Testis (tissue), 3 donors: ENCODE results near the gene USP47. TPM values are rescaled to one million over a fixed set of nuclear protein-coding genes. Genes with fewer than 3 reads are reported as not detected.

Source experiments
- DNase-seq: peaks from one replicate; pipeline ENCODE4 v3.0.0-alpha.2; 2019
- H3K27ac ChIP-seq, 2 donors: fragments of 200-600 bp; sonication (generic); one replicate each; pipeline ENCODE4 v1.5.1; 2019
- H3K27me3 ChIP-seq: fragments of 200-600 bp; sonication (generic); one replicate; pipeline ENCODE4 v1.5.1; 2019
- H3K36me3 ChIP-seq: fragments of 200-600 bp; sonication (generic); one replicate; pipeline ENCODE4 v1.5.1; 2017; ENCODE audit warnings: low read depth; ENCODE audit errors: missing control alignments
- H3K4me1 ChIP-seq: fragments of 200-600 bp; sonication (generic); one replicate; pipeline ENCODE4 v1.5.1; 2019
- H3K4me3 ChIP-seq, 2 donors: fragments of 200-600 bp; sonication (generic); one replicate each; pipeline ENCODE4 v1.5.1; 2017 to 2019
- H3K9me3 ChIP-seq: fragments of 200-600 bp; sonication (generic); one replicate; pipeline ENCODE4 v1.5.1; 2017
- CTCF ChIP-seq, 3 experiments: fragments of 450-650 bp in 2 of 3; fragments of 200-600 bp in 1 of 3; sonication (generic) in 1 of 3; IDR thresholded peaks; one replicate each; pipeline ENCODE4 v1.5.1; 2016 to 2019; ENCODE audit warnings: antibody characterized with exemption in 3 of 3, mild to moderate bottlenecking in 2 of 3, moderate library complexity in 1 of 3
- POLR2A ChIP-seq: fragments of 450-650 bp; IDR thresholded peaks from one replicate; pipeline ENCODE4 v1.6.1; 2017; ENCODE audit warnings: antibody characterized with exemption, mild to moderate bottlenecking, moderate library complexity
- WGBS, 2 donors: methylation state at CpG; one replicate each; pipeline ENCODE4 v1.1.5; 2018; 5-methylcytosine and 5-hydroxymethylcytosine counted together
- intact Hi-C: fragments of 100-400 bp; cut with DNase I; formaldehyde crosslinking; loops from one replicate; pipeline ENCODE4 v1.15.1; 2023; ENCODE audit warnings: low total_unique reads
- polyA plus RNA-seq: library from polyadenylated mRNA; stranded (reverse); fragments of 350-450 nt; fragmentation: Illumina TruSeq; extraction: RNeasy Lipid Tissue Mini Kit (QIAGEN cat#74804); gene quantifications from one replicate; pipeline ENCODE4 v1.2.3, GENCODE V29; 2014; ENCODE audit warnings: low read depth, low replicate concordance; ENCODE audit not compliant: insufficient read depth
- total RNA-seq, 2 donors: library from RNA; depleted of rRNA; stranded (reverse); fragments of >200 nt; gene quantifications; one replicate each; pipeline ENCODE4 v1.2.3, GENCODE V29; 2016

Gene USP47
- total and polyA plus RNA-seq, 3 donors from 2014 or later, result 35.1 to 111 (median 102) TPM

GRCh38 chr11:11996321-11997048 is 154.7 kb downstream of the USP47 start:
- no peak overlapping the region for H3K27ac ChIP-seq
- H3K4me1 ChIP-seq, result peaks cover 7% of the 10 kb centered on the region
- H3K4me3 ChIP-seq, result no peak overlapping the region
- TF ChIP-seq CTCF (IDR thresholded peaks at IDR 0.05) (no peak), POLR2A (no peak)
- 93 to 96% methylated on average over 11 of the region's 11 CpGs for WGBS, 2 donors
- no peaks in the 10 kb centered on the region for H3K9me3 ChIP-seq
- DNase-seq, result no peak
- no peaks in the 10 kb centered on the region for H3K27me3 ChIP-seq
- intact Hi-C loops, result no loop called here
- no peaks in the 10 kb centered on the region for H3K36me3 ChIP-seq

- intact Hi-C loops, result no loop called here
- H3K36me3 ChIP-seq, result no peaks in the 10 kb centered on the region
Measured at GRCh38 chr11:11997049-11997322, 155.2 kb downstream of the USP47 start.

GRCh38 chr11:11998091-11998781 is 156.5 kb downstream of the USP47 start:
- H3K4me3 ChIP-seq, result no peak overlapping the region
- H3K27ac ChIP-seq, result no peak overlapping the region
- no peaks in the 10 kb centered on the region for H3K9me3 ChIP-seq
- H3K36me3 ChIP-seq, result no peaks in the 10 kb centered on the region
- no peak for TF ChIP-seq POLR2A
- TF ChIP-seq CTCF (IDR thresholded peaks at IDR 0.05), result no peak
- WGBS, 2 donors, result 74 to 90% methylated on average over 8 of the region's 8 CpGs
- H3K27me3 ChIP-seq, result no peaks in the 10 kb centered on the region
- no peak for DNase-seq
- peaks cover 7% of the 10 kb centered on the region for H3K4me1 ChIP-seq
- intact Hi-C loops, result no loop called here

More at GRCh38 chr11:11997049-11997322, 155.2 kb downstream of the USP47 start:
- TF ChIP-seq CTCF (IDR thresholded peaks at IDR 0.05), result no peak
- TF ChIP-seq POLR2A, result no peak
- peaks cover 7% of the 10 kb centered on the region for H3K4me1 ChIP-seq
- no peak for DNase-seq
- no peak overlapping the region for H3K4me3 ChIP-seq
- 69 to 93% methylated on average over 3 of the region's 3 CpGs for WGBS, 2 donors
- H3K9me3 ChIP-seq, result no peaks in the 10 kb centered on the region
- no peaks in the 10 kb centered on the region for H3K27me3 ChIP-seq
- no peak overlapping the region for H3K27ac ChIP-seq

GRCh38 chr11:12001186-12001585 is 159.4 kb downstream of the USP47 start:
- no peak for DNase-seq
- Histone ChIP-seq H3K36me3 (no peaks in the 10 kb centered on the region), H3K4me3 (no peak overlapping the region), H3K27me3 (no peaks in the 10 kb centered on the region), H3K9me3 (no peaks in the 10 kb centered on the region), H3K4me1 (peaks cover 4% of the 10 kb centered on the region), H3K27ac (no peak overlapping the region)
- intact Hi-C loops, result no loop called here
- 68 to 85% methylated on average over 7 of the region's 7 CpGs for WGBS, 2 donors
- TF ChIP-seq CTCF (IDR thresholded peaks at IDR 0.05) (no peak), POLR2A (no peak)
